ENCODE results near the gene PDE5A.

PDE5A gene

DNA sequence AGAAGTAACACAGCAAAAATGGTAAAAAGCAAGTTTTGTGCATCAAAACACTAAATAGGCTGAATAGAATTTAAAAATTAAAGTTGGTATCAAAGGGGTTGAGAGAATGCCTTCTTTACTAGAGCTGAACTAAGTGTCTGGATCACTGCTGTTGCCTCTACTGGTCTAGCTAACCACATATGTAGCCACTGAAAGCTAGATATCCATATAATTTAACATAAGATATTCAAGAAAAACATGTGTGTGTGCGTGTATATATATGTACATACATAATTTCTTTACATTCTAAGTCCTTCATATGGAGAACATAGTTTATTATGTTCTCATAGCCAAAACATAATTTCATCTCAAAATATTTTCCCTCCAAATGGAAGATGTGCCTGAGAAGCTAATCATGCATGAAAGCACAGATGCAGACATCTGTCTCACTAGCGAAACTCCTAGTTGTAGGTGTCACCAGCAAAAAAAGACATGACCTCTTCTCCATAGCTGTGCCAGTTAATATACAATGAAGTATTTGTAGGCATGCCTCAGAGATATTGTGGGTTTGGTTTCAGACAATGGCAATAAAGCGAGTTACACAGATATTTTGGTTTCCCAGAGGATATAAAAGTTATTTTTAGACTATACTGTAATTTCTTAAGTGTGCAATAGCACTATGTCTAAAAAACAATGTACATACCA lies 47.3 kb downstream of the PDE5A start:
- no peak for DNase-seq (ENCODE audit: low spot score)

DNA sequence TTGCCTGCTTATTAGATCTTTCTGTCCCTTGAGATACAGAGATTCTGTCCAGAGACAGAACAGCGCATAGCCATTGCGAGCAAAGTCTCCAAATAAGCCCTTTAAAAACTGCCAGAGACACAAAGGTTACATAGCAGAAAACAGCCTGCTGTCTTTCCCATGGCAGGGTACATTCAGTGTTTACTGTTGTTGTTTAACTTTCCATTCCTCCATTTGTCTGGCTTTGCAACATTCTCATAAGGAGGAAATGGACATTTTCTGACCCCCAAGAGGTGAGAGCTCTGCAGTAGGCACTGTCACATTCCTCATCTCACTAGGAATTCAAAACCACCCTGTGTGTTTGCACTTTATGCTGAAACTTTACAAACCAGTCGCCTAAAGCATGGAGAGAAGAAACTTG lies 48.3 kb downstream of the PDE5A start:
- DNase-seq (ENCODE audit: low spot score) = no peak

DNA sequence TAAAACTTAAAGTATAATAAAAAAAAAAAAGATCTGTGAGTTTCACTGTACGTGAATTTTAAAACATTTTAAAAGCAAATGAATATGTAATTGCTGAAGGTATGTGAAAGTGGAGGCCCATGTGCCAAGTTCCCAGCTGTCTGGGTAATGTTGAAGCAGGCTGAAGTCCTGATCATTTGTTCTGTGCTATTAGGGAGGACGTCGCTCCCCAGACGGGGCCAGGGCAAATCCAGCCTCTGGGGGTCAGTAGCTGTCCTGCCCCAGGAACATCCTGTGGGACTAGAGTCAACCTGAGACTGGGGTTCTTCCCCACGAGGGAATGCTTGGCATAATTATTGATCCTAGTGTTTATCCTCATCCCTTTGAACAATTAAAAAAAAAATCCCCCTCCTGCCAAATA lies 48.8 kb downstream of the PDE5A start:
- DNase-seq (ENCODE audit: low spot score) = no peak

DNA sequence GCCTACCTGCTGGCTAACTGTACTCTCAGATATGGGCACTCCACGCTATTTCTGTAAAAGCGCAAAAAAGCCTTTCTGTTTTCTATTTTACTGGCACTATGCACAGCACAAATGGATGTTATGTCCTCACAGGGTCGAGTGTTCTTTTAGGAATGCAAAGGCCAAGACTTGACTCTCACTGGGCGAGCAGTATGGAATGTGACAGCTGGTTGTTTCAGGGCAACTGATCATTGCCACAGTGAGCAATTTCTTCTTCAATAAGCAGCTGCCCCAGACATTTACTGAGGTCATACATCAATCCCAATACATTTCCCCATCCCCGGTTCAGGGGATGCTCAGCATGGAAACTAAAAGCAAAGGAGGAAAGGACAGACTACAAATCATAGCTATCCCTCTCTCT lies 58.2 kb downstream of the PDE5A start:
- peak; percentile 25 for DNase-seq (ENCODE audit: low spot score)

DNA sequence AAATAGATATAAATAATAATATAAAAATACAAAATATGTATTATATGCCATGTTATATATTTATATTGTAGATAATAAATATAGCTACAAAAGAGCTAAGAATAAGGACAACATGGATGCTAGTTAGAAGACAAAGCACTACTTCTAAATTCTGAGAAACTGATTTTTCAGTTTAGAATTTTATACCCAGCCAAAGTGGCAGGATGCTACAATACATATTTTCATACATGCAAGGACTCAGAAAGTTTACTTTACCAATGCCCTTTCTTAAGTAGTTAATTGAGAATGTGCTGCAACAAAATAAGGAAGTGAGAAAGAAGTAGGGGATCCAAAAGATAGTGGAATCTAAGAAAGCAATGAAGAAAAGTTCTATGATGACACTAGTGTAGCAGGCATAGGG lies 64.5 kb downstream of the PDE5A start:
- no peak for DNase-seq (ENCODE audit: low spot score)

DNA sequence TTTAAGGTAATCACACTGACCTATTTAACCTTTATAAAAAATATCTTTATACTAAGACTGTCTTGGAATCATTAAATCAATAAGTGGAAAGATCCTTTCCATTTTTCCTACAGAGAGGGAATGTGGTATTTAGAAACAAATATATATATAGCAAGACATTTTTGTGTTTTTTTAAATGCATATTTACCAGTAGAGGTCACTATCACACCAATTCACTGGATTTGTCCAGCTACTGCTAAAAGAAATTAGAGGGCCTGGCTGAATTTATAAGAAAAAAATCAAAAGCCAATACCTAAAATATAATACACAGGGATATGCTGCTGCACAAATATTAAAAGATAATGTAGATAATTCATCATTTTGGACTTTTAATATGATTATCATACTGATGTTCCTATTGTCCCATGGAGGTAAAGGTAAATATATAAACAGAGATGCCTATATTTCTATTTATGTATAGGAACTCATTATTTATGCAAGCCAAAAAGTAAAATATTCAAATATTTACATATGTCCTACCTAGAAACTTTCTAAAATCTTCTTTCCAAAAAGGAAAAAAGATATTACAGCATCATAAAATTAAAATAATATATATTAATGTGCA lies 69.5 kb downstream of the PDE5A start:
- peak; percentile 54 for DNase-seq (ENCODE audit: low spot score)

DNA sequence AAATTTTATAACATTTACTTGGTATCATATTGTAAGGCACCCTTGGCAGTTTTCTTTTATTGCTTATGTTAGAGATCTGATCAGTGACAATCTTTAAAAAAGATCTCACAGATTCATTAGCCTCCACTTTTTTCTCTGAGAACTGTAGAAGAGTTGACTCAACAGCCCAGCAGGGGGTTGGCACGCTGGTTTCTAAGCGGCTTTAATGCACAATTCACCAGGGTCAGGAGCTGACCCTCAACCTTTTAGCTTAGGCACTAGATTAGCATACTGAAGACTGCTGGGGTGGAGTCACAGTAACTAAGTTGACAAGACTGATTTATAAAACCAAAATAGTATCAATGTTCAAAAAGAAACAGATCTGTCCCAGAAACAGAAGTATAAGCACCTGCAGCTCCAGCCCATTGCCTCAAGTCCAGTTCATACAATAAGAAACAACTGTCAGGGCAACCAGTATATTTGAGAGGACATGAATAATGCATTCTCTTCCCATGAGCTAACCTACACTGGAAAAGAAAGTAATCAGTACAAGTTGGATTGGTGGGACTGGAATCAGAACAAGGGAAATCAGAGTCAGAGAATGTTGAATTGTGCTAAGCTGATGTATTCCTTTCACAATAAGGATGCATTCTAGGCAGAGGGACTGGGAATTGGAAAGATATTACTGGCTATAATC lies 77.6 kb downstream of the PDE5A start:
- DNase-seq (ENCODE audit: low spot score) = peak; percentile 24

DNA sequence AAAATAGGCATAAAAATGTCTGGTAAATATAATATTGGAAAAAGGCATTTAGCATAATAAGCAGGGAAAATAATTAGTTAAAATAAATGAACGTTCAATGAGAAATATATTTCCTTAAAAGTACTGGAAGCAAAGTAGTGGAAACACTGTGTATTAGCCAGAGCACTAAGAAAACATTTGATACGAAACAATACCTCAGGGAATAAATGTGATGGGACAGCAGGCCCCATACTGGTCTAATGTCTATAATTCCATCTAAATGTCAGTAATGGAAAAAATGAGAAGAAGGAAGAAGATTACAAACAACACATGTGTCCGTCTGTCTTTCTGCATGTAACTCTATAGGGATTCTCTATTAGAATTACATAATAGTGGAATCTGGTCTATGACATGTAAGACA lies 79.0 kb downstream of the PDE5A start:
- no peak for DNase-seq (ENCODE audit: low spot score)

DNA sequence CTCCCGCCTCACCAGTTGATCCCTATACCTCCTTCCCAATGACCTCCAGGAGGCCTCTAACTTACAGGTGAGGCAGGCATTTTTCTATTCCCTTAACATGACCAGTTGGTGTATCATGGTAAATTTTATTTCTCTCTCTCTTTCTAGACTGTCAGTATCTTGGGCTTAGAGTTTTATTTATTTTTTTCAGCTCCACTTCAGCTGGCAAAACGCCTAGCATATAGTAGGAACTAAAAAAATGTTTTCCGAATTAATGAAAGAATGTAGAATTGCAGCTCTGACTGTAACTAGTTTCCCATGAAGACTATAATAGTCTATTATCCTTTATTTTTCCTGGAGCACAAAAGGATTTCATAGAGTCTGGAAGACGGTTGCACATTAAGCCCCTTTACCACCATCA lies 84.8 kb downstream of the PDE5A start:
- DNase-seq (ENCODE audit: low spot score) = no peak

DNA sequence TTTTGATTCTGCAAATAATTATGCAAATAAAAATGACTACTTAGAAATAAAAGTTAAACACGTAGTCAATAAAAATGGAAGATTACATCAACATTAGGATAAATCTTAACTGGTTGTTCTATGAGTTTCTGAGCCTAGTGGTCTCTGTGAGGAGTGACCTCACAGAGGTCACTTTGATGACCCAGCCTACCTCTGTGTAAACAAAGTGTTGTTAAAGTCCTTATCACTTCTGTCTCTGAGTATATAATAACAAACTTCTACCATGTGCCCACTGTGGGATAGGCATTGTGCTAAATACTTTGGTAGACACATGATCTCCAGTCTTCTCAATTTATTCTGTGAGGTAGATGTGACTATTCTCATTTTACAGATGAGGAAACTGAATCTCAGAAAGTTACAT lies 85.4 kb downstream of the PDE5A start:
- DNase-seq (ENCODE audit: low spot score) = no peak

DNA sequence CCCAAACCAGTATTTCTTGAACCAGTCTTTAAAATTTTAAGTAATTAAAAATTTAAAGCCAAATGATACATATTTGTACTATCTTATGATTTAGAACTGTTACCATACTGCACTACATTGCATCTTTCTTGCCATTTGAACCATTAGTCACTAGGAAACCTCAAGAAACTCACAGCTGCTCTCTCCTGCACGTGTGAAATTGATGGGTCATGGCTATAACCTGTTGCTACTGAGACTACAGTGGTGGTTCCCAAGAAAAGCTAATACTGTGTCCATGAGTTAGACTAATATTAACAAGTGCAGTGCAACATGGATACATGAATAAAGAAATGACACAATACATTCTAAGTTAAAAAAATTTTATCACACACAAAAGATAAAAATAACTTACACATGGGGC lies 88.4 kb downstream of the PDE5A start:
- no peak for DNase-seq (ENCODE audit: low spot score)

DNA sequence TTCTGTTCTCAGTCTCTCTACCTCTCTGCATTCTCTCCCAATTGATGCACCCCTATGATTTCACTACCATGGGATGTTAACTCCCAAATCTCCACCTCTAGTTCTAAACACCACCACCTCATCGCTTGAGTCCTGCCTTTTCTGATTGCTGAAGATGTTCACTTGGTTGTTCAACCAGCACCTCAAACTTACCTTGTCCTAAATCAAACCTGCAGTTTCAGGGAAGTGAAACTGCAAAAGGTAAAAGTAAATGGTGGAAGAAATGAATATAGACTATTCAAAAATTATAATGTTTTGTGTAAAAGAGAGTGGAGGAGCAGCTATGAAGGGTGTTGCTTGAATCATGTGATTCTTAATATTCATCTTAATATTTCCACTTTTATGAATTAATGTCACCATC lies 91.0 kb downstream of the PDE5A start:
- no peak for DNase-seq (ENCODE audit: low spot score)

DNA sequence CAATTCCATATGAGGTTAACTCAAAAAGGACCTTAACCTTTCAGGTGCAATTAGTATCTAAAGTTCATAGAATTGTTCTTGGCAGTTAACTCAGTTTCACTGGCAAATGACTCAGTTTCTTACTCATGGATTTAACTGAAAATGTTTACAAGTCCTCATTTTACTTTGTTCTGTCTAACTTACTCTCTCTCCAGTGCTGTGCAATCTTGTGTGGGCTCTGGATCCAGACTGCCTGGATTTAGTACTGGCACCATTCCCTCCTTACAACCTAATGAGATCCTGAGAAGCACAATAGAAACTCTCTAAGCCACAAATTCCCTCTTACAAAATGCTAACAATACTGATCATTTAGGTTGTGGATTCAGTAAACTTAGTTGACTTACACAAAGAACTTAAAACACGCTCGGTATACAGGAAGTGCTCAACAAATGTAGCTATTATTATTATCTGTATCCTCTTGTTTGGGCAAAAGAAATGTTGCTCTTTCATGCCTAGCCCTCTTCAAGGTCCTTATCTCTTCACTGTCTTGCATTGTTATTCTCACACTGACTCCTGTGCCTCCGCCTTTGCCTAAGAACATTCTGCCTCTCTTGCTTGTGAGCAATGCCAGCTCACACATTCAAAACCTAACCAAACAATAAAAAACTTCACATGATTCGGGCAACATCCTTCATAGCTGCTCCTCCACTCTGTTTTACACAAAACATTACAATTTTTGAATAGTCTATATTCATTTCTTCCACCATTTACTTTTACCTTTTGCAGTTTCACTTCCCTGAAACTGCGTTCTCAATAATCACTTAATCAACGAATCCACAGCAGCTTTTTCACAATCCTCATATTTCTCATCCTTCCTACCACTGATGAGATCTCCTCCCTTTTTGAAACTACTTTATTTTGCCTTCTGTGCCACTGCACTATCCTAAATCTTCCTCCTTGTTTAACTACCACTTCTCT lies 91.8 kb downstream of the PDE5A start:
- DNase-seq (ENCODE audit: low spot score) = no peak

DNA sequence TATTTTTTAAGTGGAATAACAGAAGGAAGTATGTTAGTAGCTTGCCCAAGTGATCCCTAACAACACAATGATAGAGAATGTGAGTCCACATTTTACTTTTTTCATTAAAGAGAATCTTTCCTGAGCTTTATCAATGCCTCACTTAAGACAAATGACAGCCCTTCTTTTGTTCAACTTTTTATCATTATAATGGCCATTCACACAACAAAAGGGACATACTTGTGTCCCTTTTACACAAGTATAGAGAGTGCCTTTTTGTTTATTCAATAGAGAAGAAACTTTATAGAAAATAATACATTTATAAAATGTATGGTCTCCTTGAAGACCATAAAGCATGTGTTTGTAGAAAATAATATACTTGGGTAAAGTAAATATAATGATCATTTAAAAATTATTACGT lies 96.3 kb downstream of the PDE5A start:
- DNase-seq (ENCODE audit: low spot score) = no peak

DNA sequence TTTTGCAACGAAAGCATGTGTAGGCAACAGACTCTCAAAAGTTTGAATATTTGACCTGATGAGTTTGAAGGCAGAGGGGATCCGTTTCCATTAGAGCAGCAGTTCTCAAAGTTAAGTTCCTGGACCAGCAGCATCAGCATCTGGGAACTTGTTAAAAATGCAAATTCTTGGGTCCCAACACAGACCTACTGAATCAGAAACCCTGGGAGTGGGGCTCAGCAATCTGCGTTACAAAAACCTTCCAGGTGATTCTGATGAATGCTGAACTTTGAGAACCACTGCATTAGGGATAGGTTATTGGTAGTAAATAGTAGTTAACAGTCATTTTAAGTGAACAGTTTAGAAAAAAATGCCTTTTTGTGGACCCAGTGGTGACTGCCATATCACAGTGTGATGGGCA lies 98.8 kb downstream of the PDE5A start:
- no peak for DNase-seq (ENCODE audit: low spot score)

DNA sequence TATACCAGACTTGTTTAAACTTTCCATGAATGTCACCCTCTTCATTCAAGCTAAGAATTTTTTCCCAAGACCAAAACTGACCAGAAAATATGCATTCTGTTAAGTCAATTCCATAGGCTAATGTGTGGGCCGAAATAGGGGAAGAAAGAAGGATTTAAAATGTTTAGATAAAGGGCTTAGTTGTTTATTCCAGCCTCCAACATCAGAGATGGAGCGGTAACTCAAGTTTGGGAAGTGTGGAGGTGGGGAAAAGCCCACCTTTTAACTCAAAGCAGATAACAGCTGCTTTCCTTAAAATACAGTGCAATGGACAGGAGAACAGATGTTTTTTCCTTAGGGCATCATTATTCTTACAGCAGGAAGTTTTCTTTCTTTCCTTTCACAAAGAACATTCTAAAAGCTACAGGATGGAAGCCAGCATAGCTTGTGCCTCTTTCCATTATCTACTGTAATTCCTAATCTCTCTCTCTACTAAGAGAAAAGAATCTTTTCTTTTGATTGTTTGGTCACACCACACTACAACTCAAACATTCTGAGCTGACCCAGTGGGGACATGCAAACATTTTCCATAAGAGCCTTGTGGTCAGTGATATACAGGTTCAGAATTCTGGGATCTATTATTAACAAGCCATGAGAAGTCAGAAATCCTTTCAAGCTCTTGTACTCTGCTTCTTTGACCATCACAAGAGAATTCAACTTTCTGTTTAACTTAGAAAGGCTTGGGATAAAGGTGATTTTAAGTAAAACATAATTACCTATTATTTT lies 101.6 kb downstream of the PDE5A start:
- DNase-seq (ENCODE audit: low spot score) = no peak

DNA sequence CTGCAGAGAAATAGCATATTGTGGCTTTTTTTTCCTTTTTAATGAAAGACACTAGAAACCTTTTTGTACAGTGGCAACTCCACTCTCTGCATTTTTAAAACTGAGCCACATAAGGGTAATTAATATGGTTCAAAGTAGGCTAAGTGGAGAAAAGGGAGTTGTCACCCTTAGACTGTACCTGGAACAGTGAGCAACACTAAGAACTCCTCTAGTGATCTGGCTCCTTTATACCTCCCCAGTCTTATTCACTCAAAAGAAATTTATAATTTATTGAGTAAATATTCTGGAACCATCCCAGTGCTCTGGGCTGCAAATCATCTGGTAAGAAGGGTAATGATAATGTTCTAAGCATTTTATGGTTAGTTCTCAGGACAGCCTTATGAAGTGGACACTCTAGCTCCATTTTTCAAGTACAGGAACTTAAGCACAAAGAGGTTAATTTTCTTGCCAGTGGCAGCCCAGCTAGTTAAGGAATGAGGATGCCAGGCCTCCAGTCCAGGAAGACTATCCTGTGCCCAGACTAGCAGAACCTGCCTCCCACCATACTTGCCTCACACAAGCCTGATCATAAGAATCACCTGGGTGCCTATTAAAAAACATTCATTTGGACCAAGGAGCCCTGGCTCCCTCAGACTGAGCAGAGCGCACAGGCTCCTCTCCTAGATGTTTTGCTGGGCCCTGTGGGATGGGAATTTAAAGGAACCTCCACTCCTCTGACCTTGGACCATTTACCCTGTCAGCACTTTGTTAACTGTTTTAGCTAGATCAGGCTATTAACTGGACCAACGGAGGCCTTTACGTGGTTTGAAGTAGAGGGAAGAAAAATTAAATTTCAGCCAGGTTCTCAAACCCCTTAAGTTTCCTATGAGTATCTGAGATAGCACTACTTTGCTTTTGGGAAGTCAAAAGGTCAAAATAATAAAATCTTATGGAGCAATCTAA lies 102.6 kb downstream of the PDE5A start:
- peak; percentile 15 for DNase-seq (ENCODE audit: low spot score)

DNA sequence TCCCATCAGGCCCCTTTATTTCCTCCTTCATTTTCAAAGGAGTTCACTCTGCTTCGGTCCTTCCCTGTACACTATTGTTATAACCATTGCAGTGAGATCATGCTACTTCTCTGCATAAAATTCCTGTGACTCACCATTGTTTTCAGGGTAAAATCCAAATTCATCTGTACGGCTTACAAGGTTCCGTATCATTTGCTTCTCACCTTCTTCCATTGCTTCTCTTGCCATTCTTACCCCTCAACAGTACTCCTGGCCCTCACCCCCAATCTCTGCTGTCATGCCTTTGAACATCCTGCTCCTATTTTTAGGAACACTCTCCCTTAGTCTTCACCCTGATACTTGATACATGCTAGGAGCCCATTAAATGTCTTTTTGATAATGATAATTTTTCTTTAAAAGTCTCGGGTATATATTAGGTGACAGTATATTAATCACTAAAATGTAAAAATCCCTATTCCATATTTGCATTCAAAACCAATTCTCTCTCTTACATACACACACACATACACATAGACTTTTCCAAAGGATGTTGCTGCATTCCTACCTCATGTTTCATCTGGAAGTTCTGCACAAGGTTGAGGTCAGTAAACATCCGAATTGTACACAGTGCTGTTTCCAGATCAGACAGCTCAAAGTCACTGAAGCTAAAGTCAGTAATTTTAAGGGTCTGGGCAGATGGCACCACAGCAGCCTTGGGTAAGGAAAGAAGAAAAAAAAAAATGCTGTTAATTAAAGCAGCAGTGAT lies 103.4 kb downstream of the PDE5A start:
- DNase-seq (ENCODE audit: low spot score) = peak; percentile 61

DNA sequence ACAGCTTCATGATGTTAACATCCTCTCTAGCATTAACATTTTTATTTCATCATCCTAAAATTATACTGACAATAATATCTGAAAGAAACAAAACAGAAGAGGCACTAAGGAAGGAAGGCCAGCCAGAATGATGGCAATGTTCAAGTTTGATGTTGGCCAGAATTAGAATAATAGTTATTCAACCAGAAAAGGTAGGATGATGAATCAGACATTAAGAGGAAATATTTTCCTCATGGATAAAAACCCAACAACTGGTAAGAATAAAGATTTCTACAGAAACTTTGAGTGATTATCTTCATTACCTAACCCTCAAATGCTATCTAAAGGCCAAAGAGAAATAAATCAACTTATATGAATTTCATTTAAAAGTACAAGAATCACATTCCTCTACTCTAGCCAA lies 105.2 kb downstream of the PDE5A start:
- DNase-seq (ENCODE audit: low spot score) = no peak

DNA sequence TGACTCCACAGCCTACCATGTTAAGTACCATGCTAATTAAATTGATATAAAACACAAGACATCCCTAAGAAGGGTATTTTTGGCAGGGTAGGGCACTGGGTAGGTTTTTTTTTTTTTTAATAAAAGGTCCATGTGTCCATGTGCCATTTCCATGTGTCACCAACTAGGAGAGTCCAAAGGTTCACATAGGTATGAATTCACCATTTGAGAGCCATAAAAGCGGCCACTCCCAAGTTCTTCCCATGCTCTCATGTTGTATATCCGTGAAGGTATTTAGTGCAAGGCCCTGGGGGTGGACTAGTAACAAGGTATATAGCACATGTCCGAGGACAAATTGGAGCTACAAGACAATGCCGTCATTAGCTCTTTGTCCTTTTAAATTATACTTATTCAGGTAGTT lies 107.3 kb downstream of the PDE5A start:
- no peak for DNase-seq (ENCODE audit: low spot score)
